Fibroblast of mammary gland (primary cell): ENCODE results near the gene PPFIBP2.

Experiments used
- DNase-seq: peaks from one replicate; pipeline ENCODE4 v3.0.0-alpha.2; 2010; ENCODE audit warnings: low read depth
- H3K4me3 ChIP-seq: 2 replicates; pipeline ENCODE4 v1.5.1; 2011; ENCODE audit warnings: low read depth, mild to moderate bottlenecking, low read length, moderate library complexity; ENCODE audit not compliant: control insufficient read depth
- CTCF ChIP-seq: conservative IDR thresholded peaks from 2 replicates; pipeline ENCODE4 v1.5.1; 2011; ENCODE audit warnings: low read depth, low read length, inconsistent platforms; ENCODE audit not compliant: control insufficient read depth, insufficient read depth

The PPFIBP2 gene

GRCh38 chr11:7666292-7666866, 152.6 kb downstream of the PPFIBP2 start:
- DNase-seq: no peak
- no peak overlapping the region for H3K4me3 ChIP-seq
- TF ChIP-seq CTCF: no peak

- H3K4me3 ChIP-seq: no peak overlapping the region
- no peak for TF ChIP-seq CTCF
- no peak for DNase-seq
These were observed 153.7 kb downstream of the PPFIBP2 start for GRCh38 chr11:7667460-7667859.

GRCh38 chr11:7668464-7668863, 154.7 kb downstream of the PPFIBP2 start:
- no peak overlapping the region for H3K4me3 ChIP-seq
- TF ChIP-seq CTCF: no peak
- no peak for DNase-seq

GRCh38 chr11:7668911-7669310, 155.1 kb downstream of the PPFIBP2 start:
- DNase-seq: no peak
- no peak for TF ChIP-seq CTCF
- H3K4me3 ChIP-seq: no peak overlapping the region

- no peak overlapping the region for H3K4me3 ChIP-seq
- no peak for DNase-seq
- TF ChIP-seq CTCF: no peak
These were observed 156.8 kb downstream of the PPFIBP2 start for GRCh38 chr11:7670641-7671040.

GRCh38 chr11:7671347-7672215, 157.8 kb downstream of the PPFIBP2 start:
- no peak for DNase-seq
- no peak overlapping the region for H3K4me3 ChIP-seq

More at GRCh38 chr11:7671347-7672215, 157.8 kb downstream of the PPFIBP2 start:
- no peak for TF ChIP-seq CTCF
